Chondrocyte (in vitro differentiated cells): ENCODE results near the gene TNFRSF21. TPM values are rescaled to one million over a fixed set of nuclear protein-coding genes. Genes with fewer than 3 reads are reported as not detected.

ENCODE experiments used
- DNase-seq: peaks from one replicate; pipeline ENCODE4 v3.0.0; 2021; ENCODE audit warnings: mixed read lengths, low spot score
- H3K27ac Mint-ChIP-seq: one replicate; pipeline ENCODE4 v1.8.0; 2021; ENCODE audit warnings: mild to moderate bottlenecking, moderate library complexity, mixed read lengths; ENCODE audit not compliant: unreplicated experiment
- H3K27me3 Mint-ChIP-seq: 2 replicates; pipeline ENCODE4 v1.8.0; 2021; ENCODE audit warnings: low read depth, mixed read lengths
- H3K36me3 Mint-ChIP-seq: 2 replicates; pipeline ENCODE4 v1.8.0; 2021; ENCODE audit warnings: low read depth, mixed read lengths
- H3K4me1 Mint-ChIP-seq: 2 replicates; pipeline ENCODE4 v1.8.0; 2021; ENCODE audit warnings: low read depth, mild to moderate bottlenecking, mixed read lengths
- H3K4me3 Mint-ChIP-seq: one replicate; pipeline ENCODE4 v1.8.0; 2021; ENCODE audit warnings: mild to moderate bottlenecking, moderate library complexity, mixed read lengths; ENCODE audit not compliant: unreplicated experiment
- H3K9me3 Mint-ChIP-seq: 2 replicates; pipeline ENCODE4 v1.8.0; 2021; ENCODE audit warnings: low read depth, mixed read lengths
- total RNA-seq: library from RNA; stranded (reverse); gene quantifications from 3 replicates; pipeline ENCODE4 v1.2.1, GENCODE V29; 2021
- TF ChIP-seq, protein P1 (sequence below): fragments of 200-600 bp; sonication (generic); IDR thresholded peaks from 2 replicates; pipeline ENCODE4 v1.5.0; 2021; ENCODE audit warnings: antibody characterized with exemption, mild to moderate bottlenecking, moderate library complexity

The TNFRSF21 gene
- total RNA-seq, 1 donor from 2014 or later: 23.1 TPM

DNA sequence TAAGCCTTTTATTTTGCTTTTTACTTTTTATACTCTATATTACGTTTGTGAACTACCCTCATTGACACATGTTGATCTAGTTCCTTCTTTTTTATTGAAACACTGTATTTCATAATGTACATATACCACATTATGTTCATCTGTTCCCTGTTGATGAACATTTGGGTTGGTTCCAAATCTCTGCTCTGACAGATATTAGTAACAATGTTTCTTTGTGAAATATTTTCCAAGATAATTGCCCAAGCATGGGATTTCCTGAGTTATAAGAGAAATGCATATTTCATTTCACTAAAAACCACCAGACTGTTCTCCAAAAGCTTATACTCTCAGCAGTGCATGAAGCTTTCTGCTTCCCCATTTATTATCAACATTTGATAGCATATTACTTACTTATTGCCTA is 44.2 kb upstream of the TNFRSF21 start:
- peaks cover 2% of the 10 kb centered on the region for H3K27me3 Mint-ChIP-seq
- H3K9me3 Mint-ChIP-seq: no peaks in the 10 kb centered on the region
- DNase-seq: no peak
- no peak overlapping the region for H3K4me3 Mint-ChIP-seq
- H3K36me3 Mint-ChIP-seq: no peaks in the 10 kb centered on the region
- TF ChIP-seq, protein P1, sequence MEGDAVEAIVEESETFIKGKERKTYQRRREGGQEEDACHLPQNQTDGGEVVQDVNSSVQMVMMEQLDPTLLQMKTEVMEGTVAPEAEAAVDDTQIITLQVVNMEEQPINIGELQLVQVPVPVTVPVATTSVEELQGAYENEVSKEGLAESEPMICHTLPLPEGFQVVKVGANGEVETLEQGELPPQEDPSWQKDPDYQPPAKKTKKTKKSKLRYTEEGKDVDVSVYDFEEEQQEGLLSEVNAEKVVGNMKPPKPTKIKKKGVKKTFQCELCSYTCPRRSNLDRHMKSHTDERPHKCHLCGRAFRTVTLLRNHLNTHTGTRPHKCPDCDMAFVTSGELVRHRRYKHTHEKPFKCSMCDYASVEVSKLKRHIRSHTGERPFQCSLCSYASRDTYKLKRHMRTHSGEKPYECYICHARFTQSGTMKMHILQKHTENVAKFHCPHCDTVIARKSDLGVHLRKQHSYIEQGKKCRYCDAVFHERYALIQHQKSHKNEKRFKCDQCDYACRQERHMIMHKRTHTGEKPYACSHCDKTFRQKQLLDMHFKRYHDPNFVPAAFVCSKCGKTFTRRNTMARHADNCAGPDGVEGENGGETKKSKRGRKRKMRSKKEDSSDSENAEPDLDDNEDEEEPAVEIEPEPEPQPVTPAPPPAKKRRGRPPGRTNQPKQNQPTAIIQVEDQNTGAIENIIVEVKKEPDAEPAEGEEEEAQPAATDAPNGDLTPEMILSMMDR: no peak
- H3K27ac Mint-ChIP-seq: no peak overlapping the region
- H3K4me1 Mint-ChIP-seq: no peaks in the 10 kb centered on the region

DNA sequence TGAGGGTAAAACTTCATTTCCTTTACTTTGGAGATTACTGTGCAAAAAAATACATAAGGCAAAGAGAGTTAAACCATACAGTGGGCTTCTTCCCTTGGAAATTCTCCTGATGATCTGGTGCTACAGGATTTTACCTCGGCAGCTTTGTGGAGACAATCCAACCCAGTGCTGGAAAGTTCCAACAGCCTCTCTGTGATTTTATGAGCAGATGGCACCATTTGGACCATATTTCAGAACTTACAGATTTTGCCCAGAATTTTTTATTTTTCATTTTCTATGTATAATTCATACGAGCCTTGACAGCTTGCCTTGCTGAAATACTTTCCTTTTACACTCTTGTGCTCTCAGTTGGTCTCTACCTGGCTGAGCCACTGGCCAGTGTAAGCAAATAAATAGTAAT is 43.3 kb upstream of the TNFRSF21 start:
- Mint-ChIP-seq H3K27ac (no peak overlapping the region), H3K27me3 (peaks cover 2% of the 10 kb centered on the region), H3K9me3 (no peaks in the 10 kb centered on the region), H3K4me1 (no peaks in the 10 kb centered on the region), H3K4me3 (no peak overlapping the region), H3K36me3 (no peaks in the 10 kb centered on the region)
- TF ChIP-seq, protein P1: no peak
- DNase-seq: no peak

DNA sequence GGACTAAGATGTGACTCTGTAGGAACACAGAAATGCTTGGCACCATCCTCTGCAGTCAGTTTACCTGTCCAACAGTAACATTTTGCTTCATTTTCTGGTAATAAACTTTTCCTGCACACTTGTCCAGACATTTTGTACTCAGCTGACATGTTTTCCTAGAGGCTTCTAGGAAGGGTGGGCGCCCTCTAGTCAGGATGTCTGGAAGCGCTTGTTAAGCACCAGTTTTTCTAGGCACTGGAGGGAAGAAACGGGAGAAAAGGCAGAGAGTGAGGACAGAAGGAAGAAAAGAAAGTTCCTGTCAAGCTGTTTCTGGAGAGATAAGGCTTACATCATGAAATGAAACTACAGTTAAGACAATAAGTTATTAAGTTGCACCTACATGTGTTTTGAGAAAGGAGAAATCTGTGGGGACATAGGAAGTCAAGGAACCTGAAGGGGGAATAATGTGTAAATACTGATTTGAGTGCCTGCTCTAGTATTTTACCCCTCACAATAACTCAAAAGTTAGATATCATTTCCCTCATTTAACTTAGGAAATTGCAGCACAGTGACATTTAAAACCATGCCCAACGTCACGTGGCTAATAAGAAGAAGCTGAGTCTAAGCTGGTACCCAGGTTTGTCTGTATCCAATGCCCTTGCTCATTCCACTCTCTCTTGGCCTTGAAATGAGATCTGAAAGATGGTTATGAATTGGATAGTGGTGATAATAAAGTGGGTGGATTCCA is 42.7 kb upstream of the TNFRSF21 start:
- no peaks in the 10 kb centered on the region for H3K4me1 Mint-ChIP-seq
- H3K4me3 Mint-ChIP-seq: no peak overlapping the region
- no peak overlapping the region for H3K27ac Mint-ChIP-seq
- no peaks in the 10 kb centered on the region for H3K9me3 Mint-ChIP-seq
- H3K27me3 Mint-ChIP-seq: peaks cover 2% of the 10 kb centered on the region
- TF ChIP-seq, protein P1: peak; percentile 39
- no peak for DNase-seq
- H3K36me3 Mint-ChIP-seq: no peaks in the 10 kb centered on the region

DNA sequence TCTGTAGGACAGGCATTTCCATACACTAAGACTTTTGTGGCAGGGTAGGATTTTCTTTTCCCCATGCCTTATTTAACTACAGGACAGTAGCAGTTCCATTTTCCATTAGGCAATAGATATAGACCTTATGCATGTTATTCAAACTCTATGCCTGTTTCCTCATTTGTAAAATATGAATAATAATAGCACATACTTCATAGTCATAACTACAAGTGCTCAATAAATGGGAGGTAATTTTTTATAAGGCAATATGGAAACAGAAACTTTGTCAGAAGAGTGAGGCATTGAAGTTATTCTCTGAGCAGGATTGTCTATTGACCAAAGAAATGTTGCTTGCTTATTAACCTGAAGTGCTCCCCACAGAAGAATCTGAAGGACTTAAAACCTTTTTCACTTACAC is 41.9 kb upstream of the TNFRSF21 start:
- no peak for DNase-seq
- H3K9me3 Mint-ChIP-seq: no peaks in the 10 kb centered on the region
- H3K27ac Mint-ChIP-seq: no peak overlapping the region
- H3K36me3 Mint-ChIP-seq: no peaks in the 10 kb centered on the region
- TF ChIP-seq, protein P1: no peak
- no peak overlapping the region for H3K4me3 Mint-ChIP-seq
- H3K4me1 Mint-ChIP-seq: no peaks in the 10 kb centered on the region
- peaks cover 2% of the 10 kb centered on the region for H3K27me3 Mint-ChIP-seq

DNA sequence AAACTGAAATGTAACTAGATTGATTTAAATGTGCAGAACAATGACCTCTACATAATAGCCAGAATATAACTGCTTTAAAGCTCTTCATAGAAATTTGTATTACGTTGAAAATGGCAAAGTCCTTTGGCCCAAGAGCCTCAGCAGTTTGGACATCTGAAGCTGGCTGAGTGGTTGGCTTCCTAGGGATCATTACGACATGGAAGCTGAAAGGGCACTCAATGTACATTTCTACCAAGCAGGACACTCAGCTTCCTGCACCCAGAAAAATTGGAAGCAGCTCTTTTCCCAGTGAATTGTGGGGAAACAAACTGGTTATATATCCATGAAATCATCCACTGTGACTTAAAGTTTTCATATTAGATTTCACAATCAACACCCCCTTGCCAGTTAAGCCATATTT is 40.2 kb upstream of the TNFRSF21 start:
- Mint-ChIP-seq H3K27ac (no peak overlapping the region), H3K4me3 (no peak overlapping the region), H3K9me3 (no peaks in the 10 kb centered on the region), H3K27me3 (peaks cover 2% of the 10 kb centered on the region), H3K36me3 (no peaks in the 10 kb centered on the region), H3K4me1 (no peaks in the 10 kb centered on the region)
- no peak for DNase-seq
- TF ChIP-seq, protein P1: no peak
